Measurements from ENCODE around the gene GPRIN2.
"Not testable (repeated sequence)": the region's sequence is repeated elsewhere in the genome, so short reads cannot be mapped to it uniquely, and the experiment has no call there.

Gene GPRIN2

GRCh38 chr10:46534828-46535524 is 21.5 kb downstream of the GPRIN2 start:
- DNase-seq = no peak

GRCh38 chr10:46532256-46532655 is 24.2 kb downstream of the GPRIN2 start:
- DNase-seq = not testable (repeated sequence)

GRCh38 chr10:46530249-46531186 is 25.9 kb downstream of the GPRIN2 start:
- no peak for DNase-seq

GRCh38 chr10:46529742-46530141 is 26.7 kb downstream of the GPRIN2 start:
- not testable (repeated sequence) for DNase-seq

GRCh38 chr10:46528675-46529615 is 27.5 kb downstream of the GPRIN2 start:
- no peak for DNase-seq

GRCh38 chr10:46528171-46528671 is 28.2 kb downstream of the GPRIN2 start:
- DNase-seq = no peak

GRCh38 chr10:46527241-46527811 is 29.1 kb downstream of the GPRIN2 start:
- no peak for DNase-seq

- DNase-seq = no peak
These were observed 29.8 kb downstream of the GPRIN2 start for GRCh38 chr10:46526682-46527038.

GRCh38 chr10:46525824-46526681 is 30.4 kb downstream of the GPRIN2 start:
- no peak for DNase-seq

- DNase-seq = no peak
These were observed 31.2 kb downstream of the GPRIN2 start for GRCh38 chr10:46525177-46525823.

- no peak for DNase-seq
These were observed 31.8 kb downstream of the GPRIN2 start for GRCh38 chr10:46524472-46525176.

GRCh38 chr10:46523962-46524471 is 32.4 kb downstream of the GPRIN2 start:
- DNase-seq = no peak

- no peak for DNase-seq
These were observed 33.1 kb downstream of the GPRIN2 start for GRCh38 chr10:46523119-46523961.

GRCh38 chr10:46522295-46523118 is 34.0 kb downstream of the GPRIN2 start:
- DNase-seq = no peak

- no peak for DNase-seq
These were observed 35.5 kb downstream of the GPRIN2 start for GRCh38 chr10:46520941-46521340.

- no peak for DNase-seq
These were observed 36.1 kb downstream of the GPRIN2 start for GRCh38 chr10:46520381-46520780.

GRCh38 chr10:46518028-46518725 is 38.3 kb downstream of the GPRIN2 start:
- DNase-seq = no peak

Data from activated CD4-positive, alpha-beta T cell treated with anti-CD3 and anti-CD28 coated beads, Interleukin-2, Interleukin-6, amounts not matched to agents 100 ng/mL and 50 ng/mL, durations not matched to agents 16 hours and 8 hours (primary cell).